Erythroblast (primary cell): ENCODE measurements around the gene CFI.
A peak's percentile ranks its signal among the peaks of the same experiment; 100 is the strongest.
"Not testable (repeated sequence)": the region's sequence is repeated elsewhere in the genome, so short reads cannot be mapped to it uniquely, and the experiment has no call there.

Experiments used
- DNase-seq, 2 experiments: peaks; one replicate each; lab custom pipeline; 2025; lab: John Stamatoyannopoulos, UW
- GATA1 ChIP-seq: IDR thresholded peaks from 2 replicates; pipeline ENCODE4 v1.6.1; 2011; ENCODE audit warnings: low read depth, mild to moderate bottlenecking, control low read depth, low read length, moderate library complexity
- POLR2A ChIP-seq: IDR thresholded peaks from 2 replicates; pipeline ENCODE4 v1.6.1; 2011; ENCODE audit warnings: mild to moderate bottlenecking, low read length

The CFI gene

GRCh38 chr4:109811707-109812106, 9.9 kb upstream of the CFI start:
- peak in 1 of 2 experiments; percentile 28 for DNase-seq
- TF ChIP-seq POLR2A = no peak

- peak in 1 of 2 experiments; percentile 17 for DNase-seq
These were observed 9.0 kb upstream of the CFI start for GRCh38 chr4:109810552-109811387.

DNA sequence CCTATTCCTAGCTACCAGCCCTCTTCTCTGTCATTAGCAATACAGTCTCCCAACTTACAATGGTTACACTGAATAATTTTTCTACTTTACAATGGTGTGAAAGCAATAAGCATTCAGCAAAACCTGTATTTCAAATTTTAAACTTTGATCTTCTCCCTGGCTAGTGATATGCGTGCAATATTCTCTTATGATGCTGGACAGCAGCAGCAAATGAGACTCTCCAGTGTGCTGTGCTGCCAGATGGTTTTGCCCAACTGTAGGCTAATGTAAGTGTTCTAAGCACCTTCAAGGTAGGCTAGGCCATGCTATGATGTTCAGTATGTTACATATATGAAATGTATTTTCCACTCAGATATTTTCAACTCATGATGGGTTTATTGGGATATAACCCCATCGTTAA, 7.9 kb upstream of the CFI start:
- no peak for DNase-seq
- TF ChIP-seq POLR2A (no peak), GATA1 (no peak)

More at GRCh38 chr4:109810552-109811387, 9.0 kb upstream of the CFI start:
- TF ChIP-seq POLR2A (no peak), GATA1 (no peak)

GRCh38 chr4:109803924-109804571, 2.2 kb upstream of the CFI start:
- TF ChIP-seq GATA1 (no peak), POLR2A (no peak)
- peak; percentile 67 to 72 for DNase-seq

GRCh38 chr4:109801099-109801789, 555 bp downstream of the CFI start:
- no peak for DNase-seq
- TF ChIP-seq GATA1 (no peak), POLR2A (no peak)

- no peak for DNase-seq
- TF ChIP-seq POLR2A (no peak), GATA1 (no peak)
These were observed 2.9 kb downstream of the CFI start for GRCh38 chr4:109798866-109799265.

GRCh38 chr4:109795059-109795458, 6.7 kb downstream of the CFI start:
- TF ChIP-seq GATA1 = no peak
- TF ChIP-seq POLR2A = no peak
- DNase-seq = no peak

- no peak for TF ChIP-seq POLR2A
- no peak for TF ChIP-seq GATA1
- DNase-seq = no peak
These were observed 14.0 kb downstream of the CFI start for GRCh38 chr4:109787807-109788206.

GRCh38 chr4:109786846-109787245, 15.0 kb downstream of the CFI start:
- TF ChIP-seq POLR2A = no peak
- no peak for TF ChIP-seq GATA1
- no peak for DNase-seq

- not testable (repeated sequence) for DNase-seq
These were observed 19.7 kb downstream of the CFI start for GRCh38 chr4:109782092-109782491.

DNA sequence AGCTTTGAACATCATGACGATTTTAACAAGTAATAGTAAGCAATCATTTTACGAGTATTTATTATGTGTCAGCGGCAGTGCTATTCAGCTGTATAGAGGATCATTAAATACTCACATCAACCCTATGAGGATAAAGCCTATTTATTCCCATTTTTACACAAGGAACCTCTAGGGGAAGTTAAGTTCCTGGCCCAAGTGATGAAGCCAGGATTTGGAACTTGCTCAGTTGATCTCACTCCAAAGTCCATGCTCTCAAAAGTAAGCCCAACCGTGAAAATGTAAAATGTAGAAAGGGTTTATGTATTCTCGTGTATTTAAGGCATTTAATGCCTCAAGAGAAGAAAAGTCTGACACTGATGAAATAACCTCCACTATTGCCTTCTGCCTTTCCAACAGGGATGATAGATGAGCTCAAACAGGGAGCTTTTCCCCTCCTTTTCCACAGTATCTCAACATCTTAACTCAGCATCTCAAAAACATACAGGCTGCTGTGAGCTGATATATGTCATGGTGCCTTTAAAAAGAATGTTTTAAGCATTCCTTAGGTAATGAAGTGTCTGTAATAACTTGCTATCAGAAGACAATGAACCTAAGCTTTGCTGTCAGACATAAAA, 36.9 kb downstream of the CFI start:
- no peak for DNase-seq
- TF ChIP-seq GATA1 (no peak), POLR2A (no peak)

DNA sequence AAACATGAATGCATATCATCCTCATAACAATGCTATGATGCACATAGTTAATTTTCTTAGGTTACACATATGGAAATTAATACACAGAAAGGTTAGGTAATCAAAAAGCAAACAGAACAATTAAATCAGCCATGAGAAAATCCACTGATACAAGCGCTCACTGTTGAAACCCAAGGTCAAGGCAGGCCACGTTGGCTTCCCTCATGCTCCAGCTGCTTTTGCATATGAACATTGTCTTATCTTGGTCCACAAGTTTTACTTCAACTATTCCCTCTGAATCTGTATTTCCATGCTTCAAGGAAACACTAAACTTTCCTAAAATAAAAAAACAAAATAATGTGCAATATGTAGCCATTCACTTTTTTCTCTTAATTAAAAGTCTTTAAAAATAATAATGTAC, 37.4 kb downstream of the CFI start:
- DNase-seq = no peak
- no peak for TF ChIP-seq POLR2A
- TF ChIP-seq GATA1 = no peak

DNA sequence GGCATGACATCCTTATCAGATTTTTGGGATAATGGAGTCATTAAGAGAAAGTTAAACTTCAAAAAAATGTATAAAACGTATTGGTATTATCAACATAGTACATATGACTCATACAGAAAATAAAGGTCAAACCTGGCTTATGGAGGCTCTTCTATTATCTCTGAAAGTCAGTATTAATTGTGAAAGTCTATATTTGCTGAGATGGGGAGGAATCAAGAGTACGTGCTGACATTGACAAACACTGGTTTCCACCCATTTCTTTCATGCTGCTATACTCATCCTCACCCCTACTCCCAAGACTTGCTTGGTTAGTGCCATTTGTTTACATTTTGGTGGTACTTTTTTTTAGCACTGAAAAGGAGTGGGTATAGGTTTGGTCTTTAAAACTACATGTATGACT, 41.1 kb downstream of the CFI start:
- DNase-seq = no peak
- no peak for TF ChIP-seq GATA1
- TF ChIP-seq POLR2A = no peak

- TF ChIP-seq POLR2A (no peak), GATA1 (no peak)
- no peak for DNase-seq
These were observed 46.1 kb downstream of the CFI start for GRCh38 chr4:109755656-109756055.
